Activated gamma-delta T cell treated with Interleukin-2 at 50 U/mL for 16 hours (primary cell): ENCODE results near the gene TBC1D24.

Experiments
- DNase-seq: peaks from one replicate; pipeline ENCODE4 v3.0.0-alpha.2; 2020

The TBC1D24 gene

GRCh38 chr16:2450975-2451381, 23.9 kb upstream of the TBC1D24 start:
- DNase-seq, result no peak

GRCh38 chr16:2451851-2452320, 23.0 kb upstream of the TBC1D24 start:
- no peak for DNase-seq

GRCh38 chr16:2452650-2453049, 22.3 kb upstream of the TBC1D24 start:
- DNase-seq, result no peak

GRCh38 chr16:2455081-2455845, 19.7 kb upstream of the TBC1D24 start:
- DNase-seq, result no peak

- no peak for DNase-seq
These were observed 18.3 kb upstream of the TBC1D24 start for GRCh38 chr16:2456551-2457153.

GRCh38 chr16:2457267-2457666, 17.7 kb upstream of the TBC1D24 start:
- no peak for DNase-seq

GRCh38 chr16:2457946-2458345, 17.0 kb upstream of the TBC1D24 start:
- DNase-seq, result no peak

GRCh38 chr16:2458887-2459646, 15.9 kb upstream of the TBC1D24 start:
- no peak for DNase-seq

- peak; percentile 98 for DNase-seq
These were observed 15.1 kb upstream of the TBC1D24 start, which contains the start of gene TEDC2 for GRCh38 chr16:2459647-2460390. TSS of gene TEDC2 (plus strand) at chr16:2460109. CDS start at chr16:2460145, 36 bp downstream.

GRCh38 chr16:2460391-2460713, 14.6 kb upstream of the TBC1D24 start:
- DNase-seq, result no peak

GRCh38 chr16:2460916-2461315, 14.0 kb upstream of the TBC1D24 start:
- no peak for DNase-seq

- DNase-seq, result no peak
These were observed 12.7 kb upstream of the TBC1D24 start for GRCh38 chr16:2462031-2462866.

GRCh38 chr16:2464333-2464732, 10.6 kb upstream of the TBC1D24 start:
- DNase-seq, result no peak

GRCh38 chr16:2465653-2466415, 9.1 kb upstream of the TBC1D24 start:
- no peak for DNase-seq

- no peak for DNase-seq
These were observed 8.0 kb upstream of the TBC1D24 start for GRCh38 chr16:2466667-2467527.

- no peak for DNase-seq
These were observed 7.2 kb upstream of the TBC1D24 start for GRCh38 chr16:2467528-2468232.

GRCh38 chr16:2468233-2468724, 6.6 kb upstream of the TBC1D24 start:
- DNase-seq, result no peak

GRCh38 chr16:2468725-2469398, 6.1 kb upstream of the TBC1D24 start:
- no peak for DNase-seq
